ENCODE data around the gene FOXP1.

DNA sequence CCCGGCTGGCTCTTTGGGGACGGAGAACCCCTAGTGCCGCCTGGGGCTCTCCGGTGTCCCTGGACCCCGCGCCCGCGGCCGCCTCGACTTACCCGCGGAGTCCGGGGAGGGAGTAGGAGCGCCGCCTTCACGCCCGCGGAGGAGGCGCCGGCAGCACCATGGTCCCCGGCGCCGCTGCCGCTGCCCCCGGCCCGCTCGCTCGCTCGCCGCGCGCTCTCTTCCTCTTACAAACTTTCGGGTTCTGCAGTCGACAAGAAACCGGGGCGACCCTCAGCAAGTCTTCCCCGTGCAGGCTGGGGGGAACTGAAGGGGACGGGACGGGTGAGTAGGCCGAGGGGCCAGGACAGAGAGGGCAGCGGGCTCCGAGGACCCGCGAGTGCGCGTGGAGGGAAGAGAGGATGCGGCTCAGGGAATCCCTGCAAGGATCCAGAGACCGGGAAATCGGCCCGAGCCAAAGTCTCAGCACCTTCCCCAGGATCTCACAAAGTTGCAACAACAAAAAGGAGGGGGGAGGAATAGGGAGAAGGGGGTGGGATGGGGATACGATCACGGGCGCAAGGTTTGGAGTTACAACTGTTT is 2.0 kb downstream of the FOXP1 start:
- TF ChIP-seq, protein P1, sequence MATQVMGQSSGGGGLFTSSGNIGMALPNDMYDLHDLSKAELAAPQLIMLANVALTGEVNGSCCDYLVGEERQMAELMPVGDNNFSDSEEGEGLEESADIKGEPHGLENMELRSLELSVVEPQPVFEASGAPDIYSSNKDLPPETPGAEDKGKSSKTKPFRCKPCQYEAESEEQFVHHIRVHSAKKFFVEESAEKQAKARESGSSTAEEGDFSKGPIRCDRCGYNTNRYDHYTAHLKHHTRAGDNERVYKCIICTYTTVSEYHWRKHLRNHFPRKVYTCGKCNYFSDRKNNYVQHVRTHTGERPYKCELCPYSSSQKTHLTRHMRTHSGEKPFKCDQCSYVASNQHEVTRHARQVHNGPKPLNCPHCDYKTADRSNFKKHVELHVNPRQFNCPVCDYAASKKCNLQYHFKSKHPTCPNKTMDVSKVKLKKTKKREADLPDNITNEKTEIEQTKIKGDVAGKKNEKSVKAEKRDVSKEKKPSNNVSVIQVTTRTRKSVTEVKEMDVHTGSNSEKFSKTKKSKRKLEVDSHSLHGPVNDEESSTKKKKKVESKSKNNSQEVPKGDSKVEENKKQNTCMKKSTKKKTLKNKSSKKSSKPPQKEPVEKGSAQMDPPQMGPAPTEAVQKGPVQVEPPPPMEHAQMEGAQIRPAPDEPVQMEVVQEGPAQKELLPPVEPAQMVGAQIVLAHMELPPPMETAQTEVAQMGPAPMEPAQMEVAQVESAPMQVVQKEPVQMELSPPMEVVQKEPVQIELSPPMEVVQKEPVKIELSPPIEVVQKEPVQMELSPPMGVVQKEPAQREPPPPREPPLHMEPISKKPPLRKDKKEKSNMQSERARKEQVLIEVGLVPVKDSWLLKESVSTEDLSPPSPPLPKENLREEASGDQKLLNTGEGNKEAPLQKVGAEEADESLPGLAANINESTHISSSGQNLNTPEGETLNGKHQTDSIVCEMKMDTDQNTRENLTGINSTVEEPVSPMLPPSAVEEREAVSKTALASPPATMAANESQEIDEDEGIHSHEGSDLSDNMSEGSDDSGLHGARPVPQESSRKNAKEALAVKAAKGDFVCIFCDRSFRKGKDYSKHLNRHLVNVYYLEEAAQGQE (IDR thresholded peaks at IDR 0.05; ENCODE audit: insufficient read depth in 1 of 2, low read depth in 2 of 2, low read length in 2 of 2), result no peak
- no peak for TF ChIP-seq TAF1 (IDR thresholded peaks at IDR 0.05; ENCODE audit: borderline replicate concordance, insufficient read depth, low read length)
- no peak for TF ChIP-seq SIN3A (IDR thresholded peaks at IDR 0.05; ENCODE audit: borderline replicate concordance, insufficient read depth, low read length)
- TF ChIP-seq POLR2AphosphoS5 (IDR thresholded peaks at IDR 0.05; ENCODE audit: low read depth, low read length), result no peak
- no peak for TF ChIP-seq FOXP2 (optimal IDR thresholded peaks at IDR 0.05; ENCODE audit: borderline replicate concordance, extremely low read depth, extremely low read length, insufficient read depth)
